ENCODE results near the gene FGR.
A peak's percentile ranks its signal among the peaks of the same experiment; 100 is the strongest.
"Not testable (repeated sequence)": the region's sequence is repeated elsewhere in the genome, so short reads cannot be mapped to it uniquely, and the experiment has no call there.

FGR gene

GRCh38 chr1:27634985-27635367 is at the start of gene FGR:
Gene FGR, minus strand, starts transcription at chr1:27635185. Its CDS starts 11,269 bp downstream, at chr1:27623916.
- no peak for DNase-seq (ENCODE audit: low read depth)

- DNase-seq (ENCODE audit: low read depth): no peak
These were observed 49.2 kb upstream of the FGR start for GRCh38 chr1:27684176-27684575.

- DNase-seq (ENCODE audit: low read depth): no peak
These were observed 47.5 kb upstream of the FGR start for GRCh38 chr1:27682351-27682944.

GRCh38 chr1:27681580-27681979 is 46.6 kb upstream of the FGR start:
- not testable (repeated sequence) for DNase-seq (ENCODE audit: low read depth)

- not testable (repeated sequence) for DNase-seq (ENCODE audit: low read depth)
These were observed 45.3 kb upstream of the FGR start for GRCh38 chr1:27680225-27680791.

- DNase-seq (ENCODE audit: low read depth): no peak
These were observed 43.8 kb upstream of the FGR start for GRCh38 chr1:27678747-27679146.

- DNase-seq (ENCODE audit: low read depth): no peak
These were observed 41.4 kb upstream of the FGR start for GRCh38 chr1:27676410-27676809.

- DNase-seq (ENCODE audit: low read depth): no peak
These were observed 37.7 kb upstream of the FGR start for GRCh38 chr1:27672750-27673112.

GRCh38 chr1:27671964-27672749 is 37.2 kb upstream of the FGR start, which contains the start of gene IFI6:
Gene IFI6, minus strand, starts transcription at chr1:27672192. Its CDS starts 2,878 bp downstream, at chr1:27669314.
- peak; percentile 94 for DNase-seq (ENCODE audit: low read depth)

GRCh38 chr1:27669876-27670275 is 34.9 kb upstream of the FGR start:
- no peak for DNase-seq (ENCODE audit: low read depth)

GRCh38 chr1:27668808-27669723 is 34.1 kb upstream of the FGR start:
- no peak for DNase-seq (ENCODE audit: low read depth)

- DNase-seq (ENCODE audit: low read depth): no peak
These were observed 33.3 kb upstream of the FGR start for GRCh38 chr1:27668121-27668807.

GRCh38 chr1:27666791-27667254 is 31.8 kb upstream of the FGR start:
- no peak for DNase-seq (ENCODE audit: low read depth)

- no peak for DNase-seq (ENCODE audit: low read depth)
These were observed 31.3 kb upstream of the FGR start for GRCh38 chr1:27666294-27666693.

- no peak for DNase-seq (ENCODE audit: low read depth)
These were observed 30.1 kb upstream of the FGR start for GRCh38 chr1:27665016-27665651.

- no peak for DNase-seq (ENCODE audit: low read depth)
These were observed 29.3 kb upstream of the FGR start for GRCh38 chr1:27664291-27664690.

GRCh38 chr1:27662707-27663393 is 27.9 kb upstream of the FGR start:
- peak; percentile 61 for DNase-seq (ENCODE audit: low read depth)

GRCh38 chr1:27662261-27662660 is 27.3 kb upstream of the FGR start:
- no peak for DNase-seq (ENCODE audit: low read depth)

GRCh38 chr1:27661412-27662075 is 26.6 kb upstream of the FGR start:
- no peak for DNase-seq (ENCODE audit: low read depth)

GRCh38 chr1:27660300-27660835 is 25.4 kb upstream of the FGR start:
- DNase-seq (ENCODE audit: low read depth): no peak

Measured in GM04504 (cell line).